Measurements from ENCODE around the gene TGFB2. TPM values are rescaled to one million over a fixed set of nuclear protein-coding genes. Genes with fewer than 3 reads are reported as not detected.

Gene TGFB2
- total RNA-seq, 2 experiments from 2014 or later = 0.04 TPM; not detected in 1

DNA sequence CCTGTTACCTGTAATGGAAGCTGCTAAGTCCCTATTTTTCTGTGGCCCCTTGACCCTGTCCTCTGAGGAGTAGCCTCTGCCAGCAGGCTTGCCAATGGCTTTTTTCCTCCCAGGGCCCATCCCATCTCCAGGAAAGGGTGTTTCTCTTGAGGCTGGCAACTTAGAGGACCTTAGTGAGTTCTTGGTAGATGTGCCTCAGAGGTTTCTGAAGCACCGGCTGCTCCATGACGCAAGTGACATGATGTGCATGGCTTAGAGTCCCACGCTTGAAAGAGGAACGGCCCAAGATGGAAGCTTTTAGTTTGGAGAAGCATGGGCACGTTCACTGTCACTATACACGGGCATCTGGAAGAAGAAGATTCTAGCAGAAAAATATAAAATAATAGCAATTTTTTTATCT, 63.0 kb downstream of the TGFB2 start:
- no peak overlapping the region for H3K4me3 Mint-ChIP-seq
- no peak overlapping the region for H3K27ac Mint-ChIP-seq
- DNase-seq = no peak
- no peaks in the 10 kb centered on the region for H3K9me3 Mint-ChIP-seq
- H3K4me1 Mint-ChIP-seq = no peaks in the 10 kb centered on the region
- H3K36me3 Mint-ChIP-seq = no peaks in the 10 kb centered on the region
- peaks cover 12% of the 10 kb centered on the region for H3K27me3 Mint-ChIP-seq

DNA sequence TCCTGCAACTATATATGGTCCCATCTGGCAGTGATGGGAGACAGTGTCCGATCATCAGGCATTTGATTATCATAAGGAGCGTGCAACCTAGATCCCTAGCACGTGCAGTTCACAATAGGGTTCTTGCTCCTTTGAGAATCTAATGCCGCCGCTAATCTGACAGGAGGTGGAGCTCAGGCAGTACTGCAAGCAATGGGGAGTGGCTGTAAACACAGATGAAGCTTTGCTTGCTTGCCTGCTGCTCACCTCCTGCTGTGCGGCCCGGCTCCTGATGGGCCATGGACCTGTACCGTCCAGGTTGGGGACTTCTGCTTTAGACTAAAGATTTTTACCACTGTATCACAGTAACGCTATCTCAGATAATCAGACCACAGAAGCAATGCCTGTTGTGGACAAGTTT, 63.8 kb downstream of the TGFB2 start:
- H3K4me3 Mint-ChIP-seq = no peak overlapping the region
- DNase-seq = no peak
- no peaks in the 10 kb centered on the region for H3K4me1 Mint-ChIP-seq
- no peaks in the 10 kb centered on the region for H3K36me3 Mint-ChIP-seq
- H3K27ac Mint-ChIP-seq = no peak overlapping the region
- no peaks in the 10 kb centered on the region for H3K9me3 Mint-ChIP-seq
- peaks cover 12% of the 10 kb centered on the region for H3K27me3 Mint-ChIP-seq

DNA sequence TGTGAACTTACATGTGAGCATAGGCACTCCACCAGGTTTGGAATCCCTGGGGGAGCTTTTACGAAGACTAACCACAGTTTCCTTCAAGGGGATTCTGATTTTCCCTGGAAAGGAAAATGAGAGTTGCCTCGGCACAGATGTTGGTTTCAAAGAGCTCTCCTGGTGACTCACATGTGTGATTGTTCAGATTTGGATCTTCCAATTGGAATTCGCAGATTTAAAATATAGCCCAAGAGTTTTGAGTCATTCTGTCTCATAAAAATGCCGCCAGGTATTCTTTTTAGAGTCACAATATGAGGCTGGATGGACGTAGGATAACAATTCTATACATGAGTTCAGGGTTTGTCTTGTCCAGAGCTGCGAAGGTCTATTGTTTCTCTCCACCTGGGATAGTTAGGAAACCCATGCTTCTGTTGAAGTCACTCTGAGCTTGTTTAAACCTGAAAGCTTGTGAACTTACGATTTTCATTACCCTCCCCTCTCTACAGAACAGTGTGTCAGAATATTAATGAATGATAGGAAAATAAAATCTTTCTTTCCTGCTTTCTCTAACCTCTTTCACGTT, 64.9 kb downstream of the TGFB2 start:
- Mint-ChIP-seq H3K9me3 (no peaks in the 10 kb centered on the region), H3K27me3 (peaks cover 12% of the 10 kb centered on the region), H3K36me3 (no peaks in the 10 kb centered on the region), H3K4me3 (no peak overlapping the region), H3K4me1 (no peaks in the 10 kb centered on the region), H3K27ac (no peak overlapping the region)
- no peak for DNase-seq

DNA sequence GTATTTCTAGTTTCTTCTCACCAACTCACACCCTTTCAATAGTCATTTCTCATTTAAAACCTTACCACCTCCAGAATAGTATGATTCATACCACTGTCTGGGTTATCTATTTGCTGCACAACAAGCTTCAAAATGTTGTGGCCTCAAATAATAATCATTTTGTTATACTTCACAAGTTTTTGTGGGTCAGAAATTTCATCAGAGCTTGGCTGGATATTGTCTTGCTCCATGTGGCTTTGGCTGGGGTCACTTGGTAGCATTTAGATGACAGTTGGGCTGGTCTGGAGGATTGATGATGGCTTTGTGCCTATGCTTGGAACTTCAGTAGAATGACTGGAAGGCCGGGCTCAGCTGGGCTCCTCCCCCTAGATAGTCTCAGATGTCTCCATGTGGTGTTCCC, 66.0 kb downstream of the TGFB2 start:
- Mint-ChIP-seq H3K9me3 (no peaks in the 10 kb centered on the region), H3K36me3 (no peaks in the 10 kb centered on the region), H3K27me3 (peaks cover 12% of the 10 kb centered on the region), H3K4me1 (no peaks in the 10 kb centered on the region), H3K4me3 (no peak overlapping the region), H3K27ac (no peak overlapping the region)
- DNase-seq = no peak

DNA sequence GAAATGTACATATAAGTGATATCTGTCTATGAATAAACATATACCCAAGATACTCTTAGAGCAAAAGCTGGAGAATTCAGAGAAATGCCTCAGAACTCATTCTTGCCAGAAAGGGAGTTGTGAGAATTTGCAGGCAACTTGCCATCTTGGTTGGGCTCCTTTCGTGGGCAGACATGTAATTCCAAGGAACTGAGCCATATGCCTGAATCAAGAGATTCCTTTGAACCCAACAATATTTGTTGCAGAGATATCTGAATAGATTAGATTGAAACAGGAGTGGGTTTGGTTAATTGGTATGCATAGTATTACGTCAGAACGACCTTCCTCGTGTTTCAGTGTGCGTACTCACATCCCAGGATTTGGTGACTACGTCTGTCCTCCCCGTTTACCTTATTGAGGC, 67.0 kb downstream of the TGFB2 start:
- peaks cover 12% of the 10 kb centered on the region for H3K27me3 Mint-ChIP-seq
- H3K9me3 Mint-ChIP-seq = peaks cover 4% of the 10 kb centered on the region
- no peaks in the 10 kb centered on the region for H3K36me3 Mint-ChIP-seq
- H3K4me1 Mint-ChIP-seq = no peaks in the 10 kb centered on the region
- no peak overlapping the region for H3K27ac Mint-ChIP-seq
- no peak overlapping the region for H3K4me3 Mint-ChIP-seq
- no peak for DNase-seq

DNA sequence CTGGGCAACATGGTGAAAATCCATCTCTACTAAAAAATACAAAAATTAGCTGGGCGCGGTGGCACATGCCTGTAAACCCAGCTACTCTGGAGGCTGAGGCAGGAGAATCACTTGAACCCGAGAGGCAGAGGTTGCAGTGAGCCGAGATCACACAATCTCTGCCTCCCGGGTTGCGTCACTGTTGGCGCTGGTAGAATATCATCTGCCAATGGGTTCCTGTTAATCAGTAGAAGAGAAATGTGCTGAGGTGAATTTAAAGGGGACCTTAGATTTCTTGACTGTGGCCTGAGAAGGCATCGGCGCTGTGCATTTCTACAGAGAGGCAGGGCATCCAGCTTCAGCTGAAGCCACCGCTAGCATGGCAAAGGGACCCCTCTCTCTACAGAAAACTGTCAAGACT, 68.0 kb downstream of the TGFB2 start:
- no peak for DNase-seq
- H3K9me3 Mint-ChIP-seq = peaks cover 4% of the 10 kb centered on the region
- H3K27me3 Mint-ChIP-seq = peaks cover 12% of the 10 kb centered on the region
- no peak overlapping the region for H3K4me3 Mint-ChIP-seq
- H3K27ac Mint-ChIP-seq = no peak overlapping the region
- H3K36me3 Mint-ChIP-seq = no peaks in the 10 kb centered on the region
- no peaks in the 10 kb centered on the region for H3K4me1 Mint-ChIP-seq

DNA sequence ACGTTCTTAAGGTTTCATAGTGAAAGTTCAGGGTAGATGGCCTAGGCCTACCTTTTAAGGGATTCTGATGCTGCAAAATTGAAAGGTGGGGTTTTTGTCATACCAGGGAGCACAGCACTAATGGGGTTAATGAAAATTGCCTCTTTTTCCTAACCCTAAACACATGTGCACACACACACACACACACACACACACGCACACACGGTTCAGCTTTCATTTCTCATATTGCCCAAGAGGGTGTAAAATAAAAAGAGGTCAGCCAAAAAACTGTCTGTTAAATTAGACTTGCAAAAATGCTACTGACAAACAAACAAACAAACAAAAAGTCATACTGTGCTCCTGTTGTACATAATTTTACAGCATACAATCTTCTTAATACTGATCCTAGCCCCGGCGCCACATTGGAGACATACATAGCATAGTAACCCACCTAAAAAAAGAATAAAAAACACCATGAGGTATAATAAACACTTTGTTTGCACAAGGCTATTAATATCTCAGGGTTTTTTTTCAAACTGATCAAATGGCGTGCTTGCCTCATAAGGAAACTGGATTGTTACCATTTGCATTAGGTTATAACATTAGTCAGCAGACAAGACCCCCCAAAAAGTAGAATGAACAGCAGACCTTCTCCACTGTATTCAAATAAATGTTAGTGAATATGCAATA, 69.1 kb downstream of the TGFB2 start:
- H3K4me1 Mint-ChIP-seq = no peaks in the 10 kb centered on the region
- no peaks in the 10 kb centered on the region for H3K36me3 Mint-ChIP-seq
- H3K4me3 Mint-ChIP-seq = no peak overlapping the region
- H3K9me3 Mint-ChIP-seq = peaks cover 4% of the 10 kb centered on the region
- H3K27ac Mint-ChIP-seq = no peak overlapping the region
- peaks cover 11% of the 10 kb centered on the region for H3K27me3 Mint-ChIP-seq
- no peak for DNase-seq

DNA sequence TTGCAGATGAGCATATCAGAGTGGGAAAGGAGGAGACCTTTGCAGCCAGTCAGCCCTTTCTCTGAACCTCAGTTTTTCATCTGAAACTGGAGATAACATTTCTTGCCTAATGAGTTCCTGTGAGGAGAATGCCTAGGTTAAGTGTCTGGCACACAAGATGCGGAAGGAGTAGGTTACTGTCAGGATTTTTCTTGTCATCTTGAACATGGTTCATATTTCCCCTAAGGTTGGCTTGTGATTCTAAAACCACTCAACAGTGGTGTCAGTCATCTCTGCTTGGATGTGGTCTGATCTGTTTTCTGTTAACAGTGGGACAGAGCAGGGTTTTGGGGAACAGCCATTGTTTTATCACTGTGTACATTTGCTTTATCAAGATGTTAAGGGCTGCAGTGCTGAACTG, 70.6 kb downstream of the TGFB2 start:
- no peaks in the 10 kb centered on the region for H3K36me3 Mint-ChIP-seq
- peaks cover 4% of the 10 kb centered on the region for H3K9me3 Mint-ChIP-seq
- no peak for DNase-seq
- no peak overlapping the region for H3K27ac Mint-ChIP-seq
- no peak overlapping the region for H3K4me3 Mint-ChIP-seq
- H3K4me1 Mint-ChIP-seq = no peaks in the 10 kb centered on the region
- H3K27me3 Mint-ChIP-seq = no peaks in the 10 kb centered on the region

DNA sequence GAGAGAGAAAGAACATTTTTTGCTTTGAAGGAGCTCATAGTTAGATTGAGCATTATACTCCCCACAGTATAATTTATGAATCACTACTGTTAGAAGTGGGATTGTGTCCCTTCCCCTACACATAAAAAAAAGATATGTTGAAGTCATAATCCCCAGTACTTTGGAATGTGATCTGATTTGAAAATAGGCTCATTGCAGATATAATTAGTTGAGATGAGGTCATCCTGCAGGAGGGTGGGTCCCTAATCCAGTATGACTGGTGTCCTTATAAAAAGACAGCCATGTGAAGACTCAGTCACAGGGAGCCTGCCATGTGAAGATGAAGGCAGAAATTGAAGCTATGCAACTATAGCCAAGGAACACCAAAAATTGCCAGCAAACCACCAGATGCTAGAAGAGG, 76.4 kb downstream of the TGFB2 start:
- H3K27ac Mint-ChIP-seq = no peak overlapping the region
- no peaks in the 10 kb centered on the region for H3K36me3 Mint-ChIP-seq
- DNase-seq = no peak
- H3K4me3 Mint-ChIP-seq = no peak overlapping the region
- H3K27me3 Mint-ChIP-seq = no peaks in the 10 kb centered on the region
- no peaks in the 10 kb centered on the region for H3K4me1 Mint-ChIP-seq
- peaks cover 4% of the 10 kb centered on the region for H3K9me3 Mint-ChIP-seq

DNA sequence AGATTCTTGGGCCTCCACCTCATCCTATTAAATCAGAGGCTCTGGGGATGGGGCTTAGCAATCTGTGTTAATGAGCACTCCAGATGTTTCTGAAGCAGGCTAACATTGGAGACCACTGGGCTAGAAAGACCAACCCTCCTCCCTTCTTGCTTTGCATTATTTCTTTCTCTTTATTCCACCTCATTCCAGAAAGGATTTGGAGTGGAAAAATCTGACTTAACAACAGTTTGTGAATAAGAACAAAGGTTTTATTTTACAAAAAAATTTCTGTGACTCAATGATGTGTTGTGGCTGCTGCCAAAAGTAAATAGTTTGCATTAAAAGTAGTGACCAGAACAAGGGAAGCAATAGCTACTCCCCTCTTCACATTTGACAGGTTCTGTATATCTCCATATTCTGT, 79.4 kb downstream of the TGFB2 start:
- H3K27me3 Mint-ChIP-seq = no peaks in the 10 kb centered on the region
- DNase-seq = no peak
- no peak overlapping the region for H3K27ac Mint-ChIP-seq
- no peaks in the 10 kb centered on the region for H3K4me1 Mint-ChIP-seq
- no peaks in the 10 kb centered on the region for H3K36me3 Mint-ChIP-seq
- H3K4me3 Mint-ChIP-seq = no peak overlapping the region
- no peaks in the 10 kb centered on the region for H3K9me3 Mint-ChIP-seq

DNA sequence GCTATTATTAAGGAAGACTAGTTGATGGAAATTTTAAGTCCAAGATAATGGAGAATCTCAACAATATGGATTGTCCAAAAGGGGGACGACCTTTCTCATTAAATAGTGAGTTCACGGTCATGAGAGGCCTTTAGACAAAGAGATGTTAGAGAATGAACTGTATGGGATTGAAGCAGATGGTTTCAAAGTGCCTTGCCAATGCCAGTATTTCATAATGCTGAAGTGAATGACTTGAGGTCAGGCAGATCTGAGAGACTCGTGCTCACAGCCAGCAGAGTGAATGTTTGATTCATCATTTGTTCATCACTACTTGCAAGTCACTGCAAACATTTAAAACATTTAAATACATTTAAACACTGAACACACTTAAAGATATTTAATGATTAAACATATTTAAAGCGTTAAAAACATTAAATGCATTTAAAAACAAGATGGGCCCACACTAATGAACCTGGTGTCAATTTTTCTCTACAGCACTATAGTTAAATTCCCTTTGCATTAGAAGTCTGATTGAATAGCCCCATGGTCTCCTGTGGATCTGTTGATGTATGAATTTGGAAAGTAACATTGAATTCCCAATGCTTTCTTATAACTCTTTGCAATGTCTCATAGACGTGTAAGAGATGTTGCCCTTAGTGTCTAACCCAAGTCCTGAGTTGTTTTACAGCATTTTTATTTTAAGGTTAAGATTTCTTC, 80.7 kb downstream of the TGFB2 start:
- DNase-seq = no peak
- no peak overlapping the region for H3K27ac Mint-ChIP-seq
- H3K9me3 Mint-ChIP-seq = no peaks in the 10 kb centered on the region
- no peaks in the 10 kb centered on the region for H3K4me1 Mint-ChIP-seq
- H3K36me3 Mint-ChIP-seq = no peaks in the 10 kb centered on the region
- no peaks in the 10 kb centered on the region for H3K27me3 Mint-ChIP-seq
- H3K4me3 Mint-ChIP-seq = no peak overlapping the region

DNA sequence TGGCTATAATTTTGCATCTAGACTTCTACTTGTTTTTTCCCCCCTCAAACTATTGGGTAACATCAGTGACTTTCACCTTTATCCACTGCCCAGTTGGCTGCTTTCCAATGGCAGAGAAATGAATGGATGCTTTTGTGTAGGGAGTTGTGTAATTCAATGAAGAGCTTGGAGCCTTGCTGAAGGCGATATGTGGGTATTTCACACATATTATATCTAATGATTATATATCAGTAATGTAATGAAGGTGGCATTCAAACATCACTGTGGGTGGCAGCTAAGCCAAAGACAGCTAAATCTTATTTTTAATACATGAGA, 81.2 kb downstream of the TGFB2 start:
- Mint-ChIP-seq H3K27ac (no peak overlapping the region), H3K9me3 (no peaks in the 10 kb centered on the region), H3K4me3 (no peak overlapping the region), H3K27me3 (no peaks in the 10 kb centered on the region), H3K4me1 (no peaks in the 10 kb centered on the region), H3K36me3 (no peaks in the 10 kb centered on the region)
- no peak for DNase-seq

DNA sequence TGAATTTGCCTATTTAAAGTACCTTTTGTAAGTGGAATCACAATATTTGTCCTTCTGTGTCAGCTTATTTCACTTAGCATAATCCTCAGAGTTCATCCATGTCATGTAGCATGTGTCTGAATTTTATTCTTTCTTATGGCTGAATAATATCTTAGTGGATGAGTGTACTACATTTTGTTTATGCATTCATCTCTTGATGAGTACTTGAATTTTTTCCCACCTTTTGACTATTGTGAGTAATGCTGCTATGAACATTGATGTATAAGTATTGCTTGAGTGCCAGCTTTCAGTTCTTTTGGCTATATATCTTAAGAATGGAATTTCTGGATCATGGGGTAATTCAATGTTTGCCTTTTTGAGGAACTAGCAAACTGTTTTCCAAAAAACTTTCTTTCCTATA, 84.2 kb downstream of the TGFB2 start:
- no peaks in the 10 kb centered on the region for H3K36me3 Mint-ChIP-seq
- H3K27ac Mint-ChIP-seq = no peak overlapping the region
- H3K4me1 Mint-ChIP-seq = no peaks in the 10 kb centered on the region
- H3K4me3 Mint-ChIP-seq = no peak overlapping the region
- peaks cover 11% of the 10 kb centered on the region for H3K27me3 Mint-ChIP-seq
- no peak for DNase-seq
- H3K9me3 Mint-ChIP-seq = no peaks in the 10 kb centered on the region

DNA sequence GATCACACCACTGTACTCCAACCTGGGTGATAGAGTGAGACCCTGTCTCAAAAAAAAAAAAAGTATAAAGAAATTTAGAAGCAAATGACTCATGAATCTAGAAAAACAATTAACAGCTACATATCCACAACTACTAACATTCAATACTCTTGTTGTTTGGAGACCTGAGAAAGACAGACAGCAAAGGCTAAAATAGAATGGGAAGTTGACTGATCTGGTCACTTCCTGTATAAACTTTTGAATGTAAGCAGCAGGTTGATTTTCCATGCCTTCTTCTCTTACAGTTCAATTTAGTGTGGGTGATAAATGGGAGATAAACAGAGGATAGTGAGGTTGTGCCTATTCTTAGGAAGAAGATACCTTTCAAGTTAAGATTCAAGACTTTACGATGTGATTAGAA, 85.2 kb downstream of the TGFB2 start:
- H3K36me3 Mint-ChIP-seq = no peaks in the 10 kb centered on the region
- no peaks in the 10 kb centered on the region for H3K9me3 Mint-ChIP-seq
- no peaks in the 10 kb centered on the region for H3K4me1 Mint-ChIP-seq
- no peak overlapping the region for H3K4me3 Mint-ChIP-seq
- no peak for DNase-seq
- no peak overlapping the region for H3K27ac Mint-ChIP-seq
- H3K27me3 Mint-ChIP-seq = peaks cover 14% of the 10 kb centered on the region

DNA sequence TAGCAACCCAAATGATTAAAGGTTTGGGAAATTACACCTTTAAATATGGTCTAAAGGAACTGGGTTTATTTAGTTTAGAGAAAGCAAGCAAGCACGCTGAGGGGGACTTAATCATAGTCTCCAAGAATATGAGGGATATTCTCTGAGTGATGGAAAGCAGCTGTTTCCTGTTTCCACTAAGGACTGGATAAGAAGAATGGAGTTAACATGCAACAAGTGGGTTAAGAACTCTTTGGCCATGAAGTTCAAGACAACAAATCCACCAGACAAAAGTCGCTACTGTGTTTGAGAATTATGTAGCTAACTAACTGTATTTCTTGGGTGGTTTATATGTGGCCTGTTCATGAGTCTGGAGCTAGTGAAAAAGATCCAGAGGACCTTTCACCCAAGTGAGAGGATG, 85.7 kb downstream of the TGFB2 start:
- Mint-ChIP-seq H3K4me1 (no peaks in the 10 kb centered on the region), H3K27ac (no peak overlapping the region), H3K9me3 (no peaks in the 10 kb centered on the region), H3K36me3 (no peaks in the 10 kb centered on the region), H3K4me3 (no peak overlapping the region), H3K27me3 (peaks cover 14% of the 10 kb centered on the region)
- DNase-seq = no peak

DNA sequence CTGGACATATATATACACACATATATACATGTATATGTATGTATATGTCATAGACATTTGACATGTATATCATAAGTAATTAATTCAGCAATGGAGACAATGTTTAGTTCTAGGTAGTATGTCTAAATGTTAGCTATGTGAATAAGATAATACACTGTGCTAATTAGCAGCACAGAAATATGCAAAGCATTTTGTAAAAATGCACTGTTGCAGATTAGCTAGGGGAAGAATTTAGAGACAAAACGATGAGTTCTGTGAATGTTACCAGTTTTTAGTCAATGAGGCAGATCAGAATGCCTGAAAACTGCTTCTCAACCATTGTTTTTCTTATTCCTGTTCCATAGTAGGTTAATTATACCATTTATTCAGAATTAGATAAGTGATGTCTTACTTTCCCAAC, 86.3 kb downstream of the TGFB2 start:
- peaks cover 14% of the 10 kb centered on the region for H3K27me3 Mint-ChIP-seq
- no peak overlapping the region for H3K4me3 Mint-ChIP-seq
- H3K4me1 Mint-ChIP-seq = no peaks in the 10 kb centered on the region
- no peaks in the 10 kb centered on the region for H3K36me3 Mint-ChIP-seq
- no peak for DNase-seq
- H3K27ac Mint-ChIP-seq = no peak overlapping the region
- H3K9me3 Mint-ChIP-seq = no peaks in the 10 kb centered on the region

Data from activated naive CD8-positive, alpha-beta T cell treated with anti-CD3 and anti-CD28 coated beads for 36 hours (primary cell).